HG03064 (cell line): ENCODE data around the gene CD80.
"Not testable (repeated sequence)": the region's sequence is repeated elsewhere in the genome, so short reads cannot be mapped to it uniquely, and the experiment has no call there.

Experiments
- ATAC-seq: cut with Tn5 transposase; IDR thresholded peaks from one replicate; pipeline ENCODE4 v1.9.1; 2021; ENCODE audit warnings: low read depth; ENCODE audit not compliant: unreplicated experiment

Gene CD80

GRCh38 chr3:119585208-119585607, 25.8 kb upstream of the CD80 start:
- ATAC-seq = no peak

- no peak for ATAC-seq
Observed at GRCh38 chr3:119582178-119582577, 22.8 kb upstream of the CD80 start.

- ATAC-seq = peak; percentile 73
Observed at GRCh38 chr3:119580067-119580760, 20.8 kb upstream of the CD80 start.

- ATAC-seq = peak; percentile 67
Observed at GRCh38 chr3:119579366-119580066, 20.1 kb upstream of the CD80 start, which contains the start of gene ADPRH. TSS of gene ADPRH (plus strand) at chr3:119579492. CDS start at chr3:119582170, 2,678 bp downstream.

- ATAC-seq = no peak
Observed at GRCh38 chr3:119575507-119575906, 16.1 kb upstream of the CD80 start.

- ATAC-seq = no peak
Observed at GRCh38 chr3:119571688-119572087, 12.3 kb upstream of the CD80 start.

- ATAC-seq = no peak
Observed at GRCh38 chr3:119571230-119571629, 11.8 kb upstream of the CD80 start.

GRCh38 chr3:119570229-119570628, 10.8 kb upstream of the CD80 start:
- ATAC-seq = no peak

- no peak for ATAC-seq
Observed at GRCh38 chr3:119569156-119569555, 9.7 kb upstream of the CD80 start.

- ATAC-seq = not testable (repeated sequence)
Observed at GRCh38 chr3:119563334-119563733, 3.9 kb upstream of the CD80 start.

GRCh38 chr3:119562307-119562961, 3.0 kb upstream of the CD80 start:
- ATAC-seq = peak; percentile 64

- ATAC-seq = no peak
Observed at GRCh38 chr3:119560160-119560559, 746 bp upstream of the CD80 start.

- no peak for ATAC-seq
Observed at GRCh38 chr3:119558626-119559317, 642 bp downstream of the CD80 start.

GRCh38 chr3:119557877-119558269, 1.5 kb downstream of the CD80 start:
- ATAC-seq = no peak

- no peak for ATAC-seq
Observed at GRCh38 chr3:119557192-119557876, 2.1 kb downstream of the CD80 start.

GRCh38 chr3:119555929-119556328, 3.5 kb downstream of the CD80 start:
- no peak for ATAC-seq

- no peak for ATAC-seq
Observed at GRCh38 chr3:119555309-119555735, 4.1 kb downstream of the CD80 start.

- no peak for ATAC-seq
Observed at GRCh38 chr3:119553823-119554415, 5.5 kb downstream of the CD80 start.

GRCh38 chr3:119552928-119553327, 6.5 kb downstream of the CD80 start:
- not testable (repeated sequence) for ATAC-seq

GRCh38 chr3:119551598-119551997, 7.8 kb downstream of the CD80 start:
- no peak for ATAC-seq
